HCT116 (cell line): ENCODE measurements around the gene CHPT1. TPM values are rescaled to one million over a fixed set of nuclear protein-coding genes. Genes with fewer than 3 reads are reported as not detected.

Experiments used
- ATAC-seq: fragments of 200-7000 bp; cut with Tn5 transposase; 2 replicates; pipeline ENCODE4 v1.9.1; 2020; ENCODE audit warnings: mild to moderate bottlenecking, moderate library complexity
- BruUV-seq: library from RNA; stranded (reverse); fragments of 400-500 nt; replicated peaks from 2 replicates; lab custom pipeline; 2021; lab: Mats Ljungman, UMichigan
- CTCF ChIA-PET: fragments of 300-600 bp; sonication (Branson Sonifier 250); formaldehyde crosslinking; loops from one replicate; lab custom pipeline; 2021; ENCODE audit warnings: antibody characterized with exemption; lab: Charles Lee
- POLR2A ChIA-PET: fragments of 300-600, 350-600 bp; sonication (Branson Sonifier 250); formaldehyde crosslinking; loops from one replicate; lab custom pipeline; 2021; ENCODE audit warnings: antibody characterized with exemption; lab: Charles Lee
- RAD21 ChIA-PET, 2 experiments: fragments of 300-600 bp; sonication (Branson Sonifier 250); formaldehyde crosslinking; loops; one replicate each; lab custom pipeline; 2023; ENCODE audit warnings: low total read pairs in 2 of 2; ENCODE audit not compliant: uncharacterized antibody in 2 of 2, unreplicated experiment in 2 of 2, low non-redundant PET in 1 of 2; lab: Charles Lee
- DNase-seq: peaks from one replicate; pipeline ENCODE4 v3.0.0-alpha.2; 2010; ENCODE audit warnings: low read depth, low spot score
- H2AFZ ChIP-seq: fragments of 200-600 bp; shearing (Covaris generic), sonication (generic); 2 replicates; pipeline ENCODE4 v1.6.1; 2017; ENCODE audit warnings: low read depth, mixed run types, mixed read lengths, antibody characterized with exemption, low read length; ENCODE audit not compliant: poor library complexity, severe bottlenecking
- H3K27ac ChIP-seq: 2 replicates; pipeline ENCODE4 v1.5.1; 2012; ENCODE audit warnings: low read depth, low read length
- H3K27me3 ChIP-seq: fragments of 200-600 bp; sonication (generic); 2 replicates; pipeline ENCODE4 v1.6.1; 2016; ENCODE audit warnings: mixed run types, low read length, mixed read lengths; ENCODE audit not compliant: insufficient read depth
- H3K36me3 ChIP-seq, 2 experiments: fragments of 200-500 bp in 1 of 2; fragments of 200-600 bp in 1 of 2; sonication (Bioruptor generic) in 1 of 2; sonication (generic) in 1 of 2; 2 replicates each; pipeline versions ENCODE4 v1.5.1 to v1.6.1; 2014 to 2016; ENCODE audit warnings: low read length in 2 of 2, inconsistent platforms in 1 of 2, mixed read lengths in 1 of 2, mixed run types in 1 of 2; ENCODE audit not compliant: insufficient read depth in 2 of 2, control insufficient read depth in 1 of 2
- H3K4me1 ChIP-seq, 2 experiments: fragments of 200-600 bp in 1 of 2; sonication (generic) in 1 of 2; 2 replicates each; pipeline versions ENCODE4 v1.5.1 to v1.6.1; 2012 to 2017; ENCODE audit warnings: low read length in 2 of 2, inconsistent platforms in 1 of 2, mild to moderate bottlenecking in 1 of 2, mixed read lengths in 1 of 2, mixed run types in 1 of 2, moderate library complexity in 1 of 2; ENCODE audit not compliant: insufficient read depth in 2 of 2, control insufficient read depth in 1 of 2
- H3K4me2 ChIP-seq: fragments of 200-600 bp; sonication (generic); 2 replicates; pipeline ENCODE4 v1.6.1; 2017; ENCODE audit warnings: mixed run types, low read length, mixed read lengths
- H3K4me3 ChIP-seq, 2 experiments: fragments of 200-600 bp in 1 of 2; sonication (generic) in 1 of 2; replicated peaks in 1 of 2; 2 replicates each; pipeline ENCODE4 v1.5.1; 2011 to 2016; ENCODE audit warnings: low read length in 2 of 2, control low read depth in 1 of 2, low read depth in 1 of 2, mild to moderate bottlenecking in 1 of 2, mixed read lengths in 1 of 2, mixed run types in 1 of 2
- H3K79me2 ChIP-seq: fragments of 200-600 bp; sonication (generic); 2 replicates; pipeline ENCODE4 v1.6.1; 2017; ENCODE audit warnings: mild to moderate bottlenecking, mixed run types, low read length, moderate library complexity, mixed read lengths; ENCODE audit not compliant: insufficient read depth
- H3K9ac ChIP-seq: fragments of 200-600 bp; sonication (generic); 2 replicates; pipeline ENCODE4 v1.6.1; 2016; ENCODE audit warnings: low read length, mixed read lengths
- H3K9me2 ChIP-seq: fragments of 200-600 bp; sonication (generic), shearing (Covaris generic); 2 replicates; pipeline ENCODE4 v1.6.1; 2017; ENCODE audit warnings: mixed run types, mild to moderate bottlenecking, moderate library complexity; ENCODE audit not compliant: insufficient read depth
- H3K9me3 ChIP-seq, 2 experiments: fragments of 200-500 bp in 1 of 2; fragments of 200-600 bp in 1 of 2; sonication (Bioruptor generic) in 1 of 2; sonication (generic) in 1 of 2; 2 replicates each; pipeline ENCODE4 v1.6.1; 2014 to 2017; ENCODE audit warnings: low read length in 2 of 2, mixed read lengths in 2 of 2, inconsistent platforms in 1 of 2, low read depth in 1 of 2, mild to moderate bottlenecking in 1 of 2, mixed run types in 1 of 2, moderate library complexity in 1 of 2; ENCODE audit not compliant: control insufficient read depth in 1 of 2, insufficient read depth in 1 of 2
- H4K20me1 ChIP-seq: fragments of 200-600 bp; sonication (generic), shearing (Covaris generic); 2 replicates; pipeline ENCODE4 v1.6.1; 2017; ENCODE audit warnings: mixed run types, mild to moderate bottlenecking, moderate library complexity; ENCODE audit not compliant: insufficient read depth
- ATF3 ChIP-seq: IDR thresholded peaks from 2 replicates; pipeline ENCODE4 v1.6.1; 2012
- CBX3 ChIP-seq: IDR thresholded peaks from 2 replicates; pipeline ENCODE4 v1.6.1; 2012; ENCODE audit warnings: low read depth
- CEBPB ChIP-seq: IDR thresholded peaks from 2 replicates; pipeline ENCODE4 v1.6.1; 2012; ENCODE audit warnings: low read depth
- EGR1 ChIP-seq: IDR thresholded peaks from 2 replicates; pipeline ENCODE4 v1.6.1; 2012; ENCODE audit warnings: low read depth
- EZH2 ChIP-seq: fragments of 200-600 bp; sonication (generic); IDR thresholded peaks from 2 replicates; pipeline ENCODE4 v1.6.1; 2017; ENCODE audit warnings: antibody characterized with exemption, mixed run types
- EZH2phosphoT487 ChIP-seq: fragments of 200-600 bp; IDR thresholded peaks from 2 replicates; pipeline ENCODE4 v1.6.1; 2018; ENCODE audit warnings: antibody characterized with exemption, borderline replicate concordance
- FOSL1 ChIP-seq: IDR thresholded peaks from 2 replicates; pipeline ENCODE4 v1.6.1; 2012; ENCODE audit warnings: low read depth
- JUND ChIP-seq: IDR thresholded peaks from 2 replicates; pipeline ENCODE4 v1.6.1; 2012
- POLR2A ChIP-seq: IDR thresholded peaks from 2 replicates; pipeline ENCODE4 v1.7.0; 2011; ENCODE audit warnings: borderline replicate concordance; ENCODE audit not compliant: insufficient read depth, insufficient read length; ENCODE audit errors: extremely low read depth
- POLR2AphosphoS5 ChIP-seq: IDR thresholded peaks from 2 replicates; pipeline ENCODE4 v1.6.1; 2011; ENCODE audit warnings: mild to moderate bottlenecking, low read depth, low read length, moderate library complexity
- RAD21 ChIP-seq: IDR thresholded peaks from 2 replicates; pipeline ENCODE4 v1.6.1; 2012; ENCODE audit warnings: low read depth, mild to moderate bottlenecking
- SP1 ChIP-seq: IDR thresholded peaks from 2 replicates; pipeline ENCODE4 v1.6.1; 2012; ENCODE audit warnings: low read depth
- SRF ChIP-seq: IDR thresholded peaks from 2 replicates; pipeline ENCODE4 v1.6.1; 2012; ENCODE audit warnings: low read depth
- TCF7L2 ChIP-seq: IDR thresholded peaks from 2 replicates; pipeline ENCODE4 v1.7.0; 2011; ENCODE audit warnings: borderline replicate concordance, inconsistent platforms; ENCODE audit not compliant: insufficient read depth, insufficient read length; ENCODE audit errors: extremely low read depth
- YY1 ChIP-seq: IDR thresholded peaks from 2 replicates; pipeline ENCODE4 v1.6.1; 2011; ENCODE audit warnings: low read length, low read depth, moderate library complexity, mild to moderate bottlenecking; ENCODE audit not compliant: insufficient replicate concordance; ENCODE audit errors: extremely low read depth
- ZFX ChIP-seq: fragments of 450-650 bp; IDR thresholded peaks from 2 replicates; pipeline ENCODE4 v1.6.1; 2017
- ZNF274 ChIP-seq: fragments of 200-500 bp; sonication (Bioruptor generic); IDR thresholded peaks from 2 replicates; pipeline ENCODE4 v1.6.1; 2014; ENCODE audit warnings: mild to moderate bottlenecking, low read depth, low read length, inconsistent platforms
- intact Hi-C: fragments of 100-400 bp; cut with micrococcal nuclease; formaldehyde crosslinking; loops from 2 replicates; pipeline ENCODE4 v1.10.0; 2022
- total RNA-seq: library from RNA; stranded (reverse); gene quantifications from one replicate; pipeline ENCODE4 v1.2.1, GENCODE V29; 2021; ENCODE audit not compliant: unreplicated experiment
- TF ChIP-seq, protein P1 (sequence below): IDR thresholded peaks from 2 replicates; pipeline ENCODE4 v1.6.1; 2012
- TF ChIP-seq, protein P2 (sequence below): IDR thresholded peaks from 2 replicates; pipeline ENCODE4 v1.6.1; 2012; ENCODE audit warnings: low read depth
- TF ChIP-seq, protein P3 (sequence below): IDR thresholded peaks from 2 replicates; pipeline ENCODE4 v1.6.1; 2011; ENCODE audit warnings: mild to moderate bottlenecking, low read length, moderate library complexity; ENCODE audit not compliant: insufficient replicate concordance; ENCODE audit errors: extremely low read depth

The CHPT1 gene
- total RNA-seq, 1 experiment from 2014 or later = 20.1 TPM

DNA sequence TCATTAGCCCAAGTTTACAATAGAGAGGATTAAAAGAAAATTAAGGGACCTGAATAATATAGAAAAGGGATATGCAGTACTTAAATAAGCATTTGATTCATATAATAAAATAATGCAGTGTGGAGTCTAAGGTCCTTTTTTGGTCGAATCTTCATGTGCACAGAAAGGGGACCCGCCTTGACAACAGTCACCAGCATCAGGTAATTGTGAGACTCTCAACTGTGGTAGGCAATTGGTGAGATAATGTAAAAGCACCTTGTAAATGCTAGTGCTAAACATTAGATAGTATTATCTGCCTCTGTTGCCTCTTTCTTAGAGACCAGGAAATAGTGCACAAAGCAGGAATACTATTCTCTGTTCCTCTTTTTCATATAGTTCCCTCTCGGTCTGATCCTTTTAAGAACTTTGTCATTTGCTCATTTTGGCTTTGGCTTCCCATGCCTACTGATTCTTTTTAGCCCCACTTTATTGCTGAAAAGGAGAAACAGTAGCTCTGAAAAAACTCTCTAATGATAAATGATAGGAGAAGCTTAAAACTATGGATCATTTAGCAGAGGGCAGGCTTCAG is 17.5 kb downstream of the CHPT1 start:
- Histone ChIP-seq H3K9me3 (no peaks in the 10 kb centered on the region), H3K27ac (no peak overlapping the region), H3K36me3 (no peaks in the 10 kb centered on the region), H3K27me3 (no peaks in the 10 kb centered on the region), H3K4me2 (no peak overlapping the region), H3K9ac (no peak overlapping the region), H3K4me3 (no peak overlapping the region), H3K79me2 (peaks cover 61% of the 10 kb centered on the region), H3K4me1 (no peaks in the 10 kb centered on the region), H3K9me2 (no peaks in the 10 kb centered on the region), H4K20me1 (peaks cover 6% of the 10 kb centered on the region; the same call in 1 of the 2 replicates), H2AFZ (no peak overlapping the region)
- intact Hi-C loops = no loop called here
- ChIA-PET CTCF (interaction anchor here (1.2 kb wide), 1 partner anchor 44 kb away, joined by 3 read pairs; no protein-coding TSS in a partner anchor), POLR2A (no interaction called here), RAD21 (no interaction called here)
- ATAC-seq = no peak
- no TSS peak for BruUV-seq
- no peak for TF ChIP-seq CBX3
- TF ChIP-seq ZNF274 = no peak
- TF ChIP-seq TCF7L2 = no peak
- no peak for TF ChIP-seq POLR2AphosphoS5
- no peak for TF ChIP-seq SP1
- no peak for TF ChIP-seq RAD21
- no peak for TF ChIP-seq ATF3
- TF ChIP-seq, protein P1, sequence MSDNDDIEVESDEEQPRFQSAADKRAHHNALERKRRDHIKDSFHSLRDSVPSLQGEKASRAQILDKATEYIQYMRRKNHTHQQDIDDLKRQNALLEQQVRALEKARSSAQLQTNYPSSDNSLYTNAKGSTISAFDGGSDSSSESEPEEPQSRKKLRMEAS = no peak
- TF ChIP-seq POLR2A = no peak
- no peak for TF ChIP-seq YY1
- no peak for TF ChIP-seq EZH2
- TF ChIP-seq EGR1 = no peak
- no peak for TF ChIP-seq FOSL1
- TF ChIP-seq, protein P2, sequence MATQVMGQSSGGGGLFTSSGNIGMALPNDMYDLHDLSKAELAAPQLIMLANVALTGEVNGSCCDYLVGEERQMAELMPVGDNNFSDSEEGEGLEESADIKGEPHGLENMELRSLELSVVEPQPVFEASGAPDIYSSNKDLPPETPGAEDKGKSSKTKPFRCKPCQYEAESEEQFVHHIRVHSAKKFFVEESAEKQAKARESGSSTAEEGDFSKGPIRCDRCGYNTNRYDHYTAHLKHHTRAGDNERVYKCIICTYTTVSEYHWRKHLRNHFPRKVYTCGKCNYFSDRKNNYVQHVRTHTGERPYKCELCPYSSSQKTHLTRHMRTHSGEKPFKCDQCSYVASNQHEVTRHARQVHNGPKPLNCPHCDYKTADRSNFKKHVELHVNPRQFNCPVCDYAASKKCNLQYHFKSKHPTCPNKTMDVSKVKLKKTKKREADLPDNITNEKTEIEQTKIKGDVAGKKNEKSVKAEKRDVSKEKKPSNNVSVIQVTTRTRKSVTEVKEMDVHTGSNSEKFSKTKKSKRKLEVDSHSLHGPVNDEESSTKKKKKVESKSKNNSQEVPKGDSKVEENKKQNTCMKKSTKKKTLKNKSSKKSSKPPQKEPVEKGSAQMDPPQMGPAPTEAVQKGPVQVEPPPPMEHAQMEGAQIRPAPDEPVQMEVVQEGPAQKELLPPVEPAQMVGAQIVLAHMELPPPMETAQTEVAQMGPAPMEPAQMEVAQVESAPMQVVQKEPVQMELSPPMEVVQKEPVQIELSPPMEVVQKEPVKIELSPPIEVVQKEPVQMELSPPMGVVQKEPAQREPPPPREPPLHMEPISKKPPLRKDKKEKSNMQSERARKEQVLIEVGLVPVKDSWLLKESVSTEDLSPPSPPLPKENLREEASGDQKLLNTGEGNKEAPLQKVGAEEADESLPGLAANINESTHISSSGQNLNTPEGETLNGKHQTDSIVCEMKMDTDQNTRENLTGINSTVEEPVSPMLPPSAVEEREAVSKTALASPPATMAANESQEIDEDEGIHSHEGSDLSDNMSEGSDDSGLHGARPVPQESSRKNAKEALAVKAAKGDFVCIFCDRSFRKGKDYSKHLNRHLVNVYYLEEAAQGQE = no peak
- TF ChIP-seq CEBPB = no peak
- TF ChIP-seq ZFX = no peak
- no peak for TF ChIP-seq SRF
- TF ChIP-seq, protein P3, sequence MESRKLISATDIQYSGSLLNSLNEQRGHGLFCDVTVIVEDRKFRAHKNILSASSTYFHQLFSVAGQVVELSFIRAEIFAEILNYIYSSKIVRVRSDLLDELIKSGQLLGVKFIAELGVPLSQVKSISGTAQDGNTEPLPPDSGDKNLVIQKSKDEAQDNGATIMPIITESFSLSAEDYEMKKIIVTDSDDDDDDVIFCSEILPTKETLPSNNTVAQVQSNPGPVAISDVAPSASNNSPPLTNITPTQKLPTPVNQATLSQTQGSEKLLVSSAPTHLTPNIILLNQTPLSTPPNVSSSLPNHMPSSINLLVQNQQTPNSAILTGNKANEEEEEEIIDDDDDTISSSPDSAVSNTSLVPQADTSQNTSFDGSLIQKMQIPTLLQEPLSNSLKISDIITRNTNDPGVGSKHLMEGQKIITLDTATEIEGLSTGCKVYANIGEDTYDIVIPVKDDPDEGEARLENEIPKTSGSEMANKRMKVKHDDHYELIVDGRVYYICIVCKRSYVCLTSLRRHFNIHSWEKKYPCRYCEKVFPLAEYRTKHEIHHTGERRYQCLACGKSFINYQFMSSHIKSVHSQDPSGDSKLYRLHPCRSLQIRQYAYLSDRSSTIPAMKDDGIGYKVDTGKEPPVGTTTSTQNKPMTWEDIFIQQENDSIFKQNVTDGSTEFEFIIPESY = no peak
- TF ChIP-seq JUND = no peak
- TF ChIP-seq EZH2phosphoT487 = no peak
- no peak for DNase-seq
